Measurements from ENCODE around the gene EPHX1.
"Not testable (repeated sequence)": the region's sequence is repeated elsewhere in the genome, so short reads cannot be mapped to it uniquely, and the experiment has no call there.

- TF ChIP-seq EZH2phosphoT487 (IDR thresholded peaks at IDR 0.05; ENCODE audit: insufficient read depth, low read depth); EZH2 (IDR thresholded peaks at IDR 0.05; ENCODE audit: insufficient read depth, poor library complexity, severe bottlenecking): not testable (repeated sequence)
These were observed 5.2 kb downstream of the EPHX1 start for GRCh38 chr1:225815090-225815489.
